Stimulated activated CD8-positive, alpha-beta memory T cell treated with anti-CD3 and anti-CD28 coated beads, Interleukin-2, amount 100 ng/mL, for 1 hour (primary cell): ENCODE measurements around the gene RNF112.
"Not testable (repeated sequence)": the region's sequence is repeated elsewhere in the genome, so short reads cannot be mapped to it uniquely, and the experiment has no call there.

Experiments used
- DNase-seq, 2 donors: peaks; one replicate each; pipeline ENCODE4 v3.0.0-alpha.2; 2020; ENCODE audit warnings: low read depth in 2 of 2

Gene RNF112

DNA sequence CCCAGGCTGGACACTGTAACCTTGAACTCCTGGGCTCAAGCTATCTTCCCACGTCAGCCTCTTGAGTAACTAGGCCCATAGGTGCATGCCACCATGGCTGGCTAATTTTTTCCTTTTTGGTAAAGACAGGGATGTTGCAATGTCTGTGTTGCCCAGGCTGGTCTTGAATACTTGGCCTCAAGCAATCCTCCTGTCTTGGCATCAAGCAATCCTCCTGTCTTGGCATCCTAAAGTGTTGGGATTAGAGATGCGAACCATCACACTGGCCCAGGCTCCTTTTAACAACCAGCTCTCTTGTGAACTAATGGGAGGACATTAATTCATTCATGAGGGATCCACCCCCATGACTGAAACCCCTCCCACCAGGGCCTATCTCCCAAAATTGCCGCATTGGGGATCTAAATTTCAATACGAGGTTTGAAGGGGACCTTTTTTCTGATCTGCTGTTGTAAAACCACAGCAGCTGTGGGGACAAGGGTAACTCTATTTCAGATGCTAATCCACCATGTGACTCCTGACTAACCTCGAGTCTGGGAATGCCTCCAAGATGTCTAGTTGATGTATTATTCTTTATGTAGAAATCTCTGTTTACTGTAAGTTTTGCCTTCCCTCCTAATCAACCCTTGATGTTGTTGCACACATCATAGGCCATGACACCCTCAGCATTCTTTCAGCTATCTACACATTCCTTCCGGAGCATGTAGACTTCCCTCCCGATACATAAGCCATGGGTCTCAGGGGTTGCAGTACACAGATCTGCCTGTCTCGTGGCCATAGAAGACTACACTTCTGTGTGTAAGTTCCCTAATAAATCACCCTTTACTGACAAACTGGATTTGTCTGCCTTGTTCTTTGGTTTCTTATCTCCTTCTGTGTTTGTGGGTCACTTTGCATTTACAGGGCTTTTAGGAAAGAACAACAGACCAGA, 37.6 kb downstream of the RNF112 start:
- no peak for DNase-seq

DNA sequence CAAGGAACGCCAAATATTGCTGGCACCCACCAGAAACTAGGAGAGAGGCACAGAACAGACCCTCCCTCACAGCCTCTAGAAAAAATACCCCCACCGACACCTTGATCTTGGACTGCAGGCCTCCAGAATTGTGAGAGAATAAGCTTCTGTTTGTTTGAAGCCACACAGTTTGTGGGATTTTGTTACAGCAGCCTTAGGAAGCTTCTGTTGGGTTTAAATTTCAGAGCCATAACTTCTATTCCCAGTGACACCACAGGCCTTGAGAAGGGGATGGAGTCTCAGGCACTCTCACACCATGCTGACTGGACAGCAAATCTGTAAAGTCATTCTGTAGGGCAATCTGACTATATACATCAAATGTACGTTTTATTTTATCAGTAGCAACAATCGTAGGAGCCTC, 38.6 kb downstream of the RNF112 start:
- DNase-seq, result no peak

DNA sequence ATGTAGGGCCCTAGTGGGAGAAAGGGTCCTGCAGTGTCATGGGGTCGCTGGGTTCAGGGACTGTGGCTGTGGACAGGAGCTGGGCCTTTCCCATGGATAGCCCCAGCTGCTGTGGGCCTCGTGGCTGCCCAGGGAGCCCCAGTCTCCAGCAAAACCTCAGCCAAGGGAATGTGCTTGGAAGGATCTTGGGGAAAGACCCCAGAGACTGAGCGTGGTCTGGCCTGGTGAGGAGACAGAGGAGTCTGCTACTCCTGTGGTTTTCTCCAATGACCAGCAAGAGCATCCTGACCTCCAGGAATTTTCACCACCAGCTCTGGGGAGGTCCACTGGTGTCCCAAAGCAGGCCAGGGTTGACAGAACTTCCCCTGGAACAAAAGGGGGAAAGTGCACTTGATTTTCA, 42.3 kb downstream of the RNF112 start:
- DNase-seq, result no peak

DNA sequence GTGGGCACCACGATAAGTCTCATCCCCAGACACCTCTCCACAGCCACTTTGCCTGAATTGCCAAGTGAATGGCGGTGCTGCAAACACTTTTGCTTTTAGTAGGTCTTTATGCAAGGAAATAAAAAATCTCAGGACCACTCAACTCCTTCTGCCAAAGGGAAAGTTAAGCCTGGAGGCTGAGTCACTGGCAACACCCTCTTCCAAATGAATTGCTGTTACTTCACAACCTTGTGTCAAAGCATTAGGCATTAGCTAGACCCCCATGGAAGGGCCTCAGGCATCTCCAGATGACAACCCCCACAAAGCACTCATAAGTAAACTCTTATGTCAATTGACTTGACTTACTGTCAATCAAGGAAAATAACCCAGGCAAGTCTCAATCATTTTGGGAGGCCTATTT, 43.0 kb downstream of the RNF112 start:
- no peak for DNase-seq

DNA sequence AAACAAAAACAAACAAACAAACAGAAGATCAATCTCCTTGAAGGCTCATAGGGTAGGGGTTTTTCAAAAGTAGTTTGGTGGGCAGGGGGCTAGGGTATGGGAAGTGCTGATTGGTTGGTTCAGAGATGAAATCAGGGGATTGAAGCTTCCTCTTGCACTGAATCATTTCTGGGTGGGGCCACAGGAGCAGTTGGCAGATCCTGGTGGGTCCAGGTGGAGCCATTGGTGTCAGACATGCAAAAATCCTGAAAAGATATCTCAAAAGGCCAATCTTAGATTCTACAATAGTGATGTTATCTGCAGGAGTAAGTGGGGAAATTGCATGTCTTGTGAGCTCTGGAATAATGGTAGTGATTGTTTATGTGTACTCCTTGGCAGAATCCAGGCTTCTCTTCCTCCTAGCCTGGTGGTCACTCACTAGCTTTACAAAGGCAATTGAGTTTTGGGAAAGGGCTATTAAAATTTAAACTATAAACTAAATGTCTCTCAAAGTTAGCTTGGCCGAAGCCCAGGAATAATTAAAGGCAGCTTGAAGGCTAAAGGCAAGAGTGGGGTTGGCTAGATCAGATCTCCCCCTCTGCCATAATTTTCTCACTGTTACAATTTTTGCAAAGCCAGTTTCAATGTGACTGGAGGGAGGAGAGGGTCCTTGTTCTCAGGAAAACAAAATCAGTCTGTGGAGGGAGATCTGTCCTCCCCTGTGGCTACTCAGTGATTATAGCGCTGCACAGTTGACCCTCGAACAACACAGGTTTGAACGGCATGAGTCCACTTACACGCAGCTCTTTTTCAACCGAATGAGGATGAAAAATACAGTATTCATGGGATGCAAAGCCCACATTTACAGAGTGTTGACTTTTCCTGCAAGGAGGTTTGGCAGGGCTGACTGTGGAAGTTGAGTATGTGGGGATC, 45.2 kb downstream of the RNF112 start:
- DNase-seq, result no peak

DNA sequence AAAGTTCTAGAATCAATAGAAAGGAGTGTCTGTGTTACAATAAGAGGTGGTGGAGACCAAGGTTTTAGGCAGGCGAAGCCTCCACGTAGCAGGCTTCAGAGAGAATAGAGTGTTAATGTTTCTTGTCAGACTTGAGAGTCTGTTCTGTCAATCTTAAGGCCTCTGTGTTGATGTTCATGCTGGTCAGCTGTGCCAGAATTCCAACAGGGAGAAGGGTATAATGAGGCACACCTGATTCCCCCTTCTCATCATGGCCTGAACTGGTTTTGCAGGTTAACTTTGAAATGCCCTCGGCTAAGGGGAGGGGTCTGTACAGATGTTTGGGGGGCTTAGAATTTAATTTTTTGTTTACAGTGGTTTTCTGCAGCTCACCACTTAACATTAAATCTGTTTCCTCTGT, 46.0 kb downstream of the RNF112 start:
- DNase-seq, result no peak

DNA sequence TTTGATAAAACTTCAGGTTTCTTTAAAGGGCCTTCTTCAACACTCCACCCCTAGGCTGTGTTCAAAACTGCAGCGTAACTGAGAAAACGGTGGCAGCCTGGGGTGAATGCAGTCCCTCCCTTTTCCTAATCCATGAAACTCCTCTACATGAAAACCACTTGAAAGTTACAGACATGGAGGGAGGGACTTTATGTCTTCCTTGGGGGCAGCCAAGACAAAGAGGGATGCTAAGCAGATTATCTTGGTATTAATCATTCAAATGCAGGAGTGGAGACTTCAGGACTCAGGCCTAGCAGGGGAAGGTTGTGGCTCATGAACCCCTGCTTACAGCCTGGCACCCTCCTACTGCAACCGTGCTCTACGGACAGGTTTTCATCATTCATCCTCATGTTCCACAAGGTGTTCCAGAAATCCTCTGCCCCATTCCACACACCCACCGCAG, 46.8 kb downstream of the RNF112 start:
- no peak for DNase-seq

DNA sequence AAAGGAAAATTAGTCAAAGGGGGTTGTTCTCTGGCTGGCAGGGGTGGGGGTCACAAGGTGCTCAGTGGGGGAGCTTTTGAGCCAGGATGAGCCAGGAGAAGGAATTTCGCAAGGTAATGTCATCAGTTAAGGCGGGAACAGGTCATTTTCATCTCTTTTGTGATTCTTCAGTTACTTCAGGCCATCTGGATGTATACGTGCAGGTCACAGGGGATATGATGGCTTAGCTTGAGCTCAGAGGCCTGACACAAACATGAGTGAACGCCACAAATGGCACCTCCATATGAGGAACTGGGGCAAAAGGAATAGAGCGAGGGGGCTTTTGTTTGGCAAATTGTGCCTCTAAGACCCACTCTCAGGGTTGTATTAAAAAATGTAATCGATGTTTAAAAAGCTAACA, 47.4 kb downstream of the RNF112 start:
- not testable (repeated sequence) for DNase-seq

DNA sequence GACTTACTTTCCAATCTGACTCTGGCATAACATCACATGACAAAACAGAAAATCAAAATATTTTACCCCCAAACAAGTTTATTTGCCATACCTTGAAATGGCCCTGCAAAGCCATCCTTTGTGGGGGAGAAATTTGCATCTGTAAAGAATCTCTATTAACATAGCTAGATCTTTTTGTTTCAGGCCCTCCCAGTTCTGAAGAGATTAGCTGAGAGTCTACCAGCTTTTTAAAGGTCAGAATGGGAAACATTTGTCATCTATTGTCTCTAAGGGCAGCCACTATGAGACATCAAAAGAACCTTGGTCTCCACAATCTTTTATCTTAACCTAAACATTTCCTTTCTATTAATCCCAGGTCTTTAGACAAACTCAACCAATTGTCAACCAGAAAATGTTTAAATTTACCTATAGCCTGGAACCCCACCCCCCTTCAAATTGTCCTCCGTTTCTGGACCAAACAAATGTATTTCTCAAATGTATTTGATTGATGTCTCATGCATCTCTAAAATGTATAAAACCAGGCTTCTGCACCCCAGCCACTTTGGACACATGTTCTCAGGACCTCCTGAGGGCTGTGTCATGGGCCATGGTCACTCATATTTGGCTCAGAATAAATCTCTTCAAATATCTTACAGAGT, 48.1 kb downstream of the RNF112 start:
- not testable (repeated sequence) for DNase-seq

DNA sequence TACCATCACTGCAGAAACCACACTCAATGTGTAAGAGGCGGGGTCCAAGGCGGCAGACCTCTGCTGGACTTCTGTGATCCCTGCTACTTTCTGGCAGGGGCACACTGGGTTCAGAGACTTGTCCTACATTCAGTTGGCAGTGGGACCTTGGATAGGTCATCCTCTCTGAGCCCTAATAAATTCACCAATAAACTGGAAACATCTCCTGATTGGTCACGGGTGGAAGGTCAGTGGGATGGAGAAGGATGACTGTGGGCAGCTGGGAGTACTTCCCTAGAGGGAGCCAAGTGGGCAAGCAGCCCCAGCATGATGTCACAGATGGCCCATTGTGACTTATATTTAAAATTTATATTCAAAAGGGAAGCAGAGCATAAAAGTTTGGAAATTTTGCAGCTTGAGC, 49.7 kb downstream of the RNF112 start:
- DNase-seq, result no peak

DNA sequence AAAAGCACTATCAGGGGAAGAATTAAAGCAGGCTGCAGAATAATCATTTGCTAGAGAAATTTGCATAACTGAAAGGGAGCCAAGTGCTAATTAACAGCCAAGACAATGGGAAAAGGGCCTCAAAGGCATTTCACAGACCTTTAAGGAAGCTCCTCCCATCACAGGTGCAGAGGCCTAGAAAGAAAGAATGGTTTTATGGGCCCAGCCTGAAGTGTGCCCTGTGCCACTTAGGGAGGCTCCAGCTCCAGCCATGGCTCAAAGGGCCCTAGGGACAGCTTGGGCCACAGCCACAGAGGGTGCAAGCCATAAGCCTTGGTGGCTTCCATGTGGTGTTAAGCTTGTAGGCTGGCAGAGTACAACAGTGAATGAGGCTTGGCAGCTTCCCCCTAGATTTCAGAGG, 50.1 kb downstream of the RNF112 start:
- no peak for DNase-seq

DNA sequence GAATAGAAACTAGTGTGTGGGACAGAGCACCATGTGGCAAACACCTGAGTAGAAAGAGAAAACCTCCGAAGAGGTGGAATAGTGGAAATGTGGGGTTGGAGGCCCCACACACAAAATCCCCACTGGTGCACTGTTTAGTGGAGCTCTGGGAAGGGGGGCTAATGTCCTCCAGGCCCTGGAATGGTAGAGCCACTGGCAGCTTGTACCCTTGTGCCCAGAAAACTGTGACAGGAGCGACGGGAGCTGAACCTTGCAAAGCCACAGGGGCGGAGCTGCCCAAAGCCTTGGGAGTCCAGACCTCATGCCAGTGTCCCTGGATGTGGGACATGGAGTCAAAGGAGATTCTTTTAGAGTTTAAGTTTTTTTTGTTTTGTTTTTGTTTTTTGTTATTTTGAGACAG, 50.6 kb downstream of the RNF112 start:
- no peak for DNase-seq

DNA sequence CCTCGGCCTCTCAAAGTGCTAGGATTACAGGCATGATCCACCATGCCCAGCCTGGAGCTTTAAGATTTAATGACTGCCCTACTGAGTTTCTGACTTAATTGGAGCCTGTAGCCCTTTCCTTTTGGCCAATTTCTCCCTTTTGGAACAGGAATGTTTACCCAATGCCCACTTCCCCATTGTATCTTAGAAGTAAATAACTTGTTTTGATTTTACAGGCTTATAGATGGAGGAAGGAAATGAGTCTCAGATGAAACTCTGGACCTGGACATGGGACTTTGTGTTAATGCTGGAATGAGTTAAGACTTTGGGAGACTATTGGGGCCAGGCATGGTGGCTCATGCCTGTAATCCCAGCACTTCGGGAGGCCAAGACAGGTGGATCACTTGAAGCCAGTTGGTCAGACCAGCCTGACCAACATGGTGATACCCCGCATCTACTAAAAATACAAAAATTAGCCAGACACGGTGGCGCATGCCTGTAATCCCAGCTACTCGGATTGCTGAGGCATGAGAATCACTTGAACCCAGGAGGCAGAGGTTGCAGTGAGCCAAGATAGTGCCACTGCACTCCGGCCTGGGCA, 51.5 kb downstream of the RNF112 start:
- DNase-seq, result not testable (repeated sequence)

DNA sequence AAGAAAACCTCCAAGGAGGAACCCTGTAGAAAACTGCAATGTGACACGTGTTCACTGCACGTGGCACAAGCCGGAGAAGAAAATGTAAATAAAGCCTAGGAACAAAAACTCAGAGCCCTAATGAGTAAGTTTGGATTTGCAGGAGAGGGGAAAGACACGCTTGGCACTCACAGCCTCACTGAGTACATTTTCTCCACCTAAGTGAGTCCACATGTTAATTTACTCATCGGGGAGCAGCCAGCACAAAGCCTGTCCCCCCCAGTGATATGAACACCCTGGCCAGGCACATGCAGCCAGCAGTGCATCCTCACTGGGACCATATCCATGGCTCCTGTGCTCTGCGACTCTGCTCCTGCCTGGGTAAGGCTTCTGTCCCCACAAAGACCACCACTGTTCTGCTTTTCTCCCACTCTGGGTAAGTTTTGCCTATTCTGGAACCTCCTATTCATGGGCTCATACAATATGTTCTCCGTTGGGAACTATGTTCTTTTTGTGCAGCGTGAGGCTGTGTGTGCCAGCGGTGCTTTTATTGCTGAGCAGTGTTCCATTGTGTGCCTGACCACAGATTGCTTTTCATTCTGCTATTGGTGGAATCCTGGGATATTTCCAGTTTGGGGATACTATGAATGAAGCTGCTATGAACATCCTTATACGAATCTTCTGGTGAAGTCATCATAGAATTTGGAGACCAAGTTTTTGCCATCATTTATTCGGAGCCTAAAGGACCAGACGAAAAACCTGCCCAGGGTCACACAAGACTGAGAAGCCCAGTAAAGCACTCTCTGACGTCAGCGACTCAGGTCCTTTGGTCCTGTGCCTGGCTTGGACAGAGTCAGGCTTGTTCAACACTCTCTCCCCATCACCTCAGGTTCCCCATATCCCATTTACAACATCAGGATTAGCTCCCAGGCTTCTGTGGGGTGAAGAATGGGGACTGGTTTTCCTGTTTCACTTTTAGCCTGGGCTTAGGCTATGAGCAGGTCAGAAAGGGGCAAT, 53.3 kb downstream of the RNF112 start:
- DNase-seq, result no peak
